SIG-M5 treated with dmso at 0.1 percent for 504 hours (cell line): ENCODE results near the gene GYS2.
"Not testable (repeated sequence)": the region's sequence is repeated elsewhere in the genome, so short reads cannot be mapped to it uniquely, and the experiment has no call there.

Experiments
- DNase-seq: peaks from one replicate; lab custom pipeline; 2025; ENCODE audit not compliant: unreplicated experiment; lab: John Stamatoyannopoulos, UW

GYS2 gene

GRCh38 chr12:21602774-21603173 is 1.9 kb downstream of the GYS2 start:
- no peak for DNase-seq

GRCh38 chr12:21600196-21600595 is 4.5 kb downstream of the GYS2 start:
- no peak for DNase-seq

DNA sequence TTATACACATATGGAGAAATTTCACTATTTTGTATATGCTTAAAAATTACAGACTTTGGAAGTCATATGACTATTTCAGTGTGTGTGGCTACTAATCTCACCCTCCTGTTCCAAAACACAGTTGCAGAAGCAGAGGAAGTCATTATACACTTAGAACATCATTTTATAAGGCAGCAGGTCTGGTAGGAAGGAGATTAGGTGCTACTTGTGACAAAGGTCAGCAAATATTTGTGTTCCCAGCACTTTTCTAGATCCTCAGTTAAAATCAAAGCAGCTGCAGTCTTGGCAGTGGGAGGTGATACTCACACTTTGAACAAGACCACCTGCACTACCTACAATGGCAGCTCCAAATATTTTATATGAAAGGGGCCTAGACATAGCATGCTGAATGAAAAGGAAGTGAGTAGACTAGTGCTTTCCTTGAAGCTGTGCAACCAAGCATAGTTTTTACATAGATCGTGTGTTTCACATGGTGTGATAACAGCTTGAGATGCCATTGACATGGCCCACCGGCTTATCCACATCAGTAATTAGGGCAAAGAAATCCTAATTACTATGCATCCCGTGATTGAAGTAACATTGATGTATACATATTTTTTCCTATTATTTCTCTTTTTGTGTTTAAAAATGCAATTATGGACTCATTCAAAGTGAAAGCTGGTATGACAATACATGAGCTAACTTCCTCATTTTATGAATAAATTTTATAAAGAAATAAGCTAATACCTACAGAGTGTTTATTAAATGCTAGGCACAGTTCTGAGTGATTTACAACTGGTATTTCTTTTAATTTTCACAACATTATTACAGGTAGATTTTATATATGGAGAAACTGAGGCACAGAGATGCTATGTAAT is 5.3 kb downstream of the GYS2 start:
- DNase-seq: no peak

DNA sequence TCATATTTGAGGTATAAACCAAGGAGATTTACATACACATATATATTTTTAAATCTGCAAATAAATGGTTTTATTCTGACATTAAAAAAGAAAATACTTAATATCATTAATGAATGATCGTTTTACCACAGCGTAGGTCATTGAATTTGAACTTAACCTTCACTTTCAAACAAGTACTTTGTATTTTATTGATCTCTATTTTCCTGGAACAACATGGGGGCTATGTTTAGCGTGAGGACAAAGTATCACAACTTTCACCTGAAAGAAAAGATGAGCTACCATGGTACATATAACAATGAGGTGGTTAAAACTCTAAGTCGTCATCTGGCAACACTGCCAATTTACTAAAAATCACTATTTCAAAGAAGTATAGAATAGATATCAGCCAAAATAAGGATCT is 6.0 kb downstream of the GYS2 start:
- DNase-seq: no peak

- DNase-seq: not testable (repeated sequence)
These were observed 9.3 kb downstream of the GYS2 start for GRCh38 chr12:21595356-21595755.

DNA sequence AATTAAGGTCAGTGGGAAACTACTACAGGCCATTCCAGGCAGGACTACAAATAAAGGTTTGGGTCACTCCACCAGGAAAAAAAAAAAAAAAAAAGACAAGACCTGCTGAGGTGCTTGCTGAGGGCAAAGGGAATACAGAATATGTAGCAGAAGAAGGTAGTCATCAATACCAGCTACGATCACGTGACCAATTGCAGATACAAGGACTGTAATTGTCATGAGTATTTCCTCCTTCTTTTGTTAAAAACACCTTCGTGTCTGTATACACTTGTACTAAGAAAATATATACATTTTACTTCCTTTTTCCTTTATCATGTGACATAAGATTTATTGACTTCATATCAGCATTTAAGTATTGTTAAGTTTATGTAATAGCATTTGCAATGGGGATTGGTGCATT is 19.2 kb downstream of the GYS2 start:
- no peak for DNase-seq

DNA sequence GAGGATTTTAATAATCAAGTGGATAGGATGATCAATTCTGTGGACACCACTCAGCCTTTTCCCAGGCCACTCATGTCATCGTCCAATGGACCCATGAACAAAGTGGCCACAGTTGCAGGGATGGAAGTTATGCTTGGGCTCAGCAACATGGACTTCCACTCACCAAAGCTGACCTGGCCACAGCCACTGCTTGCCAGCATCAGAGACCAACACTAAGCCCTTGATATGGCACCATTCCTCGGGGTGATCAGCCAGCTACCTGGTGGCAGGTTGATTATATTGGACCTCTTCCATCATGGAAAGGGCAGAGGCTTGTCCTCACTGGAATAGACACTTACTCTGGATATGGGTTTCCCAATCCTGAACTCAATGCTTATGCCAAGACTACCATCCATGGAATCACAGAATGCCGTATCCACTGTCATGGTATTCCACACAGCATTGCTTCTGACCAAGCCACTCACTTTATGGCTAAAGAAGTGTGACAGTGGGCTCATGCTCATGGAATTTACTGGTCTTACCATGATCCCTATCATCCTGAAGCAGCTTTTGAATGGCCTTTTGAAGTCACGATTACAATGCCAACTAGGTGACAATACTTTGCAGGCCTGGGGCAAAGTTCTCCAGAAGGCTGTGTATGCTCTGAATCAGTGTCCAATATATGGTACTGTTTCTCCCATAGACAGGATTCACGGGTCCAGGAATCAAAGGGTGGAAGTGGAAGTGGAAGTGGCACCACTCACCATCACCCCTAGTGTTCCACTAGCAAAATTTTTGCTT is 20.1 kb downstream of the GYS2 start:
- DNase-seq: not testable (repeated sequence)

- DNase-seq: no peak
These were observed 21.1 kb downstream of the GYS2 start for GRCh38 chr12:21583587-21583986.

DNA sequence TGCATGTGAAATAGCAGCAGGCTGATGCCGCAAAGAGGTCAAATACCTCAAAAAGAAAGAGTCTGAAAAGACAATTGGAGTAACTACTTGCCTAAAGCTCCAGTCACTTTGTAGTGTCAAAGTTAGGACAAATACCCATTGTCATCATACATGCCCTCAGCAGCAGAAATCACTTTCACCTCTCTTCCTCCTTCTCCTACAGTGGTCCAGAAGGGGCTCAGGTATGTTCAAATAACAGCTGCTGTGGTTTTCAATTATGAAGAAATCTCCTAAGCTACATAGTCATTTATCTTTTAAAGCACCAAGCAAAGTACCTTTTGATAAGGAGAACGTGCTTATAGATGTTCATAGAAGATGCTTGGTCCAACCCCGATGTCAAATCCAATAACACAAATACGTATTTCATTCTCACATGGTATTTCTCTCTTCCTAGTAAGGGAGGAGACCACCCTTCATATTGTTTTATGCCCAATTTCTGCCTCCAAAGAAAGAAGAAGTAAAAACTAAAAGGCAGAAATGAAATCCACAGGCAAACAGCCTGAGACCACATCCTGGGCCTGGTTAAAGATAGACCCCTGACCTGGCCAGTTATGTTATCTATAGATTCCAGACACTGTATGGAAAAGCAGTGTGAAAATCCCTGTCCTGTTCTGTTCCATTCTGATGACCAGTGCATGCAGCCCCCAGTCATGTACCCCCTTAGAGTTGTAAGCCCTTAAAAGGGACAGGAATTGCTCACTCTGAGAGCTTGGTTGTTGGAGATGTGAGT is 23.7 kb downstream of the GYS2 start:
- DNase-seq: no peak

GRCh38 chr12:21577516-21577915 is 27.1 kb downstream of the GYS2 start:
- DNase-seq: no peak

- DNase-seq: no peak
These were observed 28.2 kb downstream of the GYS2 start for GRCh38 chr12:21576431-21576830.

- no peak for DNase-seq
These were observed 30.8 kb downstream of the GYS2 start for GRCh38 chr12:21573733-21574358.

- no peak for DNase-seq
These were observed 33.6 kb downstream of the GYS2 start for GRCh38 chr12:21571046-21571445.

- no peak for DNase-seq
These were observed 36.5 kb downstream of the GYS2 start for GRCh38 chr12:21568115-21568514.

DNA sequence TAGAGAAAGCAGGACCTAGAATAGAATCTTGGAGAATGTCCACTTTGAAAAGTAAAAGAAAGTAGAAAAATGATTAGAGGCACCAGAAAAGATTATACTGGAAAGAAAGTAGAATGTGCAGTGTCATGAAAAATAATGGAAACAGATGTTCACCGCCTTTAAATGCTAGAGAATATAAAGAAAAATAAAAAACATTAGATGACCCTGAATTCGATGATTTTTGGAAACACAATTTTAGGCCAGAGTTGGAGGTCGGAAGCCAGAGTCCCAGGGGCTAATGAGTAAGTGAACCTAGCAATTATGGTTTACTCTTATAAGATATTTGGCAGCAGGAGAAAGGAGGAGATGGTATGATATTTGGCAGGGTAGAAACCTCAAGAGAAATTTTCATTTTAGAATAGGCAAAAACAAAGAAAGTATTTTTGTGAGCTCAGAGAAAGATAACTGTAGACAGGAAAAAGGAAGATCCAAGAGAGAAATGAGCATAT is 37.7 kb downstream of the GYS2 start:
- no peak for DNase-seq

- no peak for DNase-seq
These were observed 38.3 kb downstream of the GYS2 start for GRCh38 chr12:21566223-21566906.

GRCh38 chr12:21562859-21563258 is 41.8 kb downstream of the GYS2 start:
- no peak for DNase-seq

DNA sequence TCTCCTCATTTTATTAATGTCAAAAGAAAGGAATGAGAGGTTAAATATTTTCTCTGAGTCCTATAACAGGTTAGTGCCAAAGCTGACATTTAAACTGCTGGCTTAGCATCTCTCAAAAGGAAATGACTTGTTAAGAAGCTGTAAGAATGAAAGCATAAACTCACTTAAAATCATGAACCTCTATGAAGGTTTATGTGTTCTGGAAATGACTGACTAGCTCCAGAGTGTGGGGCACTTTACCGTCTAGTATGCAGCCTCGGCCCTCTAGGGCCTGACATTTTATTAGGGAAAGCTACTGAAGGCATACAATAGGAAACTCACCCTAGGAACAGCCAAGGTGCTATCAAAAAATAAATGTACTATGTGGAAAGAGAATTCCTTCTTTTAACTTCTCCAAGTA is 43.5 kb downstream of the GYS2 start:
- DNase-seq: no peak

DNA sequence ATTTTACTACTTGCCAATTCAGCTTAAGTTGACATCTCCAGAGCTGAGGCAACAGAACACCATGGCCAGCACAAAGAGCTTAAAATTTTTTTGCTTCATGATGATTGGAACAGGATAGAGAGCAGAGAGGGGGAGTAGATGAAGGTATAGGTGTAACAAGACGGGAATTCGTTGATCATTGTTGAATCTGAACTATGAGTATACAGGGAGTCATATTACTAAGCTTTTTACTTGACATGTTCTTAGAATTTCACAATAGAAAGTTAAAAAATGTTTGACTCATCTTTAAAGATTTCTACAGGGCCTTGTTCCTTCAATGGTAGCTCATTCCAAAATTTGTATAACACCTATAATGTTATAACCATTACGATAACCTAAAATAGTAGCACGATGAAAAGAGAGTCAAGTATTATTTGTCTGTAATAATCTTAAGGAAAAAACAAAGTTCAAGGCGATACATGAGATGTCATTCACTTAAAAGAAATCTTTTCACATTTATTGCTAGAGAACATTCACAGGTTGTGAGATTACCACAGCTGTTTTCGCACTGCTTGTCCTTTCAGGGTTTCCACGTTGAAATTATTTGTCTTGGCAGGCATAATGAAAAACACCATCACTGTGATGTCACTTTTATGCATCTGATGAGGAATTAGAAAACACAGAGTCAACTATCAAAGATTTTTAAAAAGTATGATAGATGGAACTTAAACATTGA is 44.6 kb downstream of the GYS2 start:
- DNase-seq: no peak
